ENCODE measurements around the gene ADRB2.

DNA sequence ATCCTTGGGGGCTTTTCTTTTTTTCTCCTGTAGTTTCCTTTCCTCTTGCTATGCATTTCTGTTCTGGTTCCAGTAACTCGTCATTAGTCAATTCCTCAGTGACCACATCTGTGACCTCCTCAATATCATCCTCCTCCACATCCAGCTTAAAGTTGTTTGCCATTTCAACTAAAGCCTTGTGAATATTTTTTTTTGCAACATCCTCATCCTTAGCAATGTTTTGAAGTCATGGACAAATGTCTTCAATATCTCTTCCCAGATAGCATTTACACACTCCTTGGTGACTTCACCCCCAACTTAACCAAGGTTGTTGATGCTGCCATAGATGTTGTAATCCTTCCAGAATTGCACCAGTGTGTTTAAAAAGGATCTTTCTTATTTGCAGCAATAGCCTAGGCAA lies 14.7 kb upstream of the ADRB2 start:
- TF ChIP-seq CTCF (IDR thresholded peaks at IDR 0.05; ENCODE audit: insufficient read depth, low read depth, low read length) (no peak), EZH2 (IDR thresholded peaks at IDR 0.05; ENCODE audit: insufficient read depth, low read length) (no peak)

Data from astrocyte (in vitro differentiated cells and primary cell).